Kidney tubule cell (primary cell): ENCODE measurements around the gene ARL2BP.
A peak's percentile ranks its signal among the peaks of the same experiment; 100 is the strongest.

ENCODE experiments used
- DNase-seq: peaks from one replicate; pipeline ENCODE4 v3.0.0-alpha.2; 2018; ENCODE audit warnings: low spot score

The ARL2BP gene

DNA sequence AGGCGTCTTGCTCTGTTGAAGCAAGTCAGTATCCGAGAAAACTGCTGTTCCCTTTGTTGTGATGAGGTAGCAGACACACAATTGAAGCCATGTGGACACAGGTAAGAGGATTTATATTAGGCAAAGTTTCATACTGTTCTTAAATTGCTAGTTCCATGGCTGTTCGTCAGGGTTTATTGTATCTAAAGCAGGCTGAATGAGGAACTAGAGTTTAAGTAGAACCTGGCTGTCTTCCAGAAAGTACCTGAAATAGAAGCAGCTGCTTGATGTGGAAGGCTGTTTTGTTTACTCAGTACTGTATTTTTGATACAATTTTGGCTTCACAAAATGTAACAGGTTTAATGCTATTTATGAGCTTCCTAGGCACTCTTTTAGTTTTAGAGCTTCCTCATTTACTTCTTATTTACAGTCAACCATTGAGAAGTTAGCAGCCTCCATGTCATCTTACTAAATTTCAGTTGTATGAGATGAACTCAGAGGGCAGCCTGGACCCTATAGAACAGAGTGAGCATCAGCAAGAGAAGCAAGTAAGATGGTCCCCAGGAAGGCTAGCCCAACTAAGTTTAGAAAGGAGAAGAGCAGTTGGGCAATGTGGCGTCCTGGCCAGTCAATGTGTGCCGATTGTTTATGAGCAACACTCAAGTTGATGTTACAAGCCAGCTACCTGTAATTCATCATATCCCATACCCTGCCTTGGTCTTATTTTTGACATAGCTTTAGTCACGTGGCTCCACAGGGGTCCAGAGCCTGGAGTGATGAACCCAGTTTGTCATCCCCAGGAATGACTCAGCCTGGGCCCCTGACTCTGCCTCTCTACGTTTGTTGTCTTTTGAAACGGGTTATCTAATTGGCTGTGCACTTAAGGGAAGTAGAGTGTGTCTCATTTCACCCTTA lies 9.7 kb upstream of the ARL2BP start:
- DNase-seq = peak; percentile 55

DNA sequence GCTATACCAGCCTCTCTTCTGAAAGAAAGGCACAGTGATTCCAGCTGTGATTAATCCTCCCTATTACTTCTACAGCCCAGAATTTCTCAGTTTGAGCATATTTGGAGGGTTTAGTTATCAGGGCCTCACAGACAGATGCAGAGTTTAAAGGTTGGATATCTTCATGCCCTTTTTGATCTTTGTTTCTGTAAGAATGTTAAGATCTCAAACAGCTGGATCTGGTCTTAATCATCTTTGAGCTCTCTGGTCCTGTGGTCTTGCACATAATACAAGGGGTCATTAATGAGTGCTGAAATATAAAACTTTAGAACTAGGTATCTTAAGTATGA lies 9.1 kb upstream of the ARL2BP start:
- no peak for DNase-seq

GRCh38 chr16:57238682-57239081 lies 6.4 kb upstream of the ARL2BP start:
- no peak for DNase-seq

DNA sequence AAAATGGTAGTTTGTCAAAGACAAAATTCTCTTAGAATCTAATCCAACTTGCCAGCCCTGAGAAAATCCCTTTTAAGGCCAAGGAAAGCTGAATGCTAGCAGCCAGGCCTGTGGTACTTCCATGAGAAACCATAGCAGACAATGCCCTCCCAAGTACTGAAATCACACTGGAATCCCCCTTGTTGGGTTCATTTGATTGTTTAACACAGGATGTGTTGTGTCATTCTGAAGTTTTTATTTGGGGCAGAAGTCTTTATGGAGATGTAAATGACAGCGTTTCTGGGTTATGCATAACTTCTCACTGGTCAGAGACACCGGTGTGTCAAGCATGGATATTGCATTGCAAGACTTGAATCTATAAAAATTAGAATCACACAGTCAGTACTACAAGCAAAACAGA lies 6.0 kb upstream of the ARL2BP start:
- DNase-seq = no peak

DNA sequence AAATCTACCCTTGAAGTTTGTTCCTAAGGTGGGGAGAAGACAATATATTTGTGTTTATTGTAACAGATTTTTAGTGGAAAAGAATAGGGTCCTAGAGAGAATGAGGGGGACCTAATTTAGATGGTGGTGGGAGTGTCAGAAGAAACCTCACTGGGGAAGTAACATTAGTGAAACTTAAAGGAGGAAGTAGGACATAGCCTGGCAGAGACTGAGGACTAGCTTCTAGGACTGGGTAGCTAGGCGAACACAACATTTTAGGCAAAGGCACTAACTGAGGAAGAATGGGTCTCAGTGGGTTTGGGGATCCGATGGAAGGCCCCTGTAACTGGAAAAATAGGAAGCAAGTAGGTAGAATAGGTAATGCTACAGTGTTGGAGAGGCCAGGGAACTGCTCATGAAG lies 4.2 kb upstream of the ARL2BP start:
- no peak for DNase-seq

- no peak for DNase-seq
Observed at GRCh38 chr16:57242650-57243049, 2.4 kb upstream of the ARL2BP start.

DNA sequence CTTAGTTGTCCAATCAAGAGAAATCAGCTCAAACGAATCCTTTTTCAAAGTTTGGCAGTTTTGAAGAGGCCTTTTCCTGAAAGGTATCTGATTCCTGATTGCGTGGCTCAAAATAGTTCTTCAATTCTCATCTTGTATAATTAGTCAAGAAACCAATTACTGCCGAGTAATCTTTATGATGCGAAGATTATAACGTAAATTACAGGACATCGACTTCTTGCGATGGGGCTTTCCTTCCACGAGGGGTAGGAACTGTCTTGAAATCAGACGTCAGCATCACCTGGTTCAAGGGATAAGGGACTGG lies 644 bp upstream of the ARL2BP start:
- DNase-seq = no peak

- no peak for DNase-seq
Observed at GRCh38 chr16:57245472-57246113, 534 bp downstream of the ARL2BP start.

- no peak for DNase-seq
Observed at GRCh38 chr16:57251352-57251751, 6.3 kb downstream of the ARL2BP start.

- DNase-seq = peak; percentile 99
Observed at GRCh38 chr16:57252148-57252721, 7.2 kb downstream of the ARL2BP start.

- peak; percentile 79 for DNase-seq
Observed at GRCh38 chr16:57253466-57253865, 8.4 kb downstream of the ARL2BP start.

- peak; percentile 56 for DNase-seq
Observed at GRCh38 chr16:57255686-57256415, 10.8 kb downstream of the ARL2BP start.

DNA sequence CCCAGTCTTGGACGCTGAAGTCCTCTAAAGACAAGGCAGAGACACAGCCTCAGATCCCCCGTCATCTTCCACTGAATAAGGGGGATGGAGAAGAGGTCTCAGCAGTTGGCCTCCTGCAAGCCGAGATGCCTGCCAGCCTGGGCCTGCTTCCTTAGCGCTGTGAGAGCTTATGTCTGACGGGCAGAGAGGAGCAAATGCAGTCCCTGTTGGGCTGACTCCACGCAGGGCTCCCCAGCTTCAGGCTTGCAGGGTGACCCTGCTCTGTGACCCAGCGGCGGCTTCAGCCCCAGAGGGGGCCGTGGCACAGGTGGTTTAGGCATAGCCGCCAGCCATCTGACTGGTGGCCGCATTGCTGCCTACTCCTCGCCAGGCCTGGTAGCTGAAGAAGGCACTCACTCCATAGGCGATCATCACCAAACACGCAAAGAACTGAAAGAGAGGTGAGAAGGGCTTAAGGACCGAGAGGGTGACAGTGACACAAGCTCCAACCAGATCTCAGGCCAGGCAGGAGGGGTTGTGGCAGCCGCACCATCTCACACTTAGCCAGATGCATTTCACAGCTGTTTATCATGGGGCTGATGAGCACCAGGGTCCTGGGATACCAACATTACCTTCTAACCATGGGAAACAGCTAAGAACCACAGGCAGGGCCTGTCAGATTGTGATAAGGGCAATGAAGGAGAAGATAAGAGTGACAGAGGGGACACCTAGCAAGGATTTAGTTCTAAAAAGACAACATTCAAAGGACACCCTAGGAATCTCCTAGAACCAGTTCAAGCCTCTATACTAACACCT lies 11.7 kb downstream of the ARL2BP start:
- no peak for DNase-seq

- no peak for DNase-seq
Observed at GRCh38 chr16:57257455-57258070, 12.5 kb downstream of the ARL2BP start.

- DNase-seq = no peak
Observed at GRCh38 chr16:57258226-57258909, 13.3 kb downstream of the ARL2BP start.

DNA sequence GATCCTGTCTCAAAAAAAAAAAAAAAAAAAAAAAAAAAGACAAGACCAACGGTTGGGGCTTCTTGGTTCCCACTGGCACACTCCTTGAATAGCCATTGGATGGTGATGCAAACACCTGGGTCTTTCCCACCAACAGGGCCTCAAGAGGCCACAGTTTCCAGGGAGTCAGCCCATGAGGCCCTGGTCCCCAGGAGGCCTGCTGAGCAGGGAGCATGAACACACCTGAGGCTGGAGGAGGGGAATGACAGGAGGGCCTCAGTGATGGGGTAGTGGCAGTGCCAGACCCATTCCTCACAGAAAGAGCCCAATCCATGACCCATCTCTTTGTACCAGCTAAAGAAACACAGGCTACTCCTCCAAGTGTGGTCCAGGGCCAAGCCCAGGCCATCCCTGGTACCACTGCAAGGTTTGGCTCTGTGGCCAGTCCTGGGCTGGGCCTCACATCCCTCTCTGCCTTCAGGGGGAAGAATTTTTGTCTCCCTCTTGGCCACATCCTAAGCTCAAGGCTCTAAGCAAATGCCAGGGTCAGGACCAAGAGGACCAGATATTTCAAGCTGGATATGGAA lies 13.9 kb downstream of the ARL2BP start:
- peak; percentile 50 for DNase-seq

- peak; percentile 77 for DNase-seq
Observed at GRCh38 chr16:57260294-57260929, 15.4 kb downstream of the ARL2BP start.

GRCh38 chr16:57261806-57262205 lies 16.7 kb downstream of the ARL2BP start:
- DNase-seq = no peak

DNA sequence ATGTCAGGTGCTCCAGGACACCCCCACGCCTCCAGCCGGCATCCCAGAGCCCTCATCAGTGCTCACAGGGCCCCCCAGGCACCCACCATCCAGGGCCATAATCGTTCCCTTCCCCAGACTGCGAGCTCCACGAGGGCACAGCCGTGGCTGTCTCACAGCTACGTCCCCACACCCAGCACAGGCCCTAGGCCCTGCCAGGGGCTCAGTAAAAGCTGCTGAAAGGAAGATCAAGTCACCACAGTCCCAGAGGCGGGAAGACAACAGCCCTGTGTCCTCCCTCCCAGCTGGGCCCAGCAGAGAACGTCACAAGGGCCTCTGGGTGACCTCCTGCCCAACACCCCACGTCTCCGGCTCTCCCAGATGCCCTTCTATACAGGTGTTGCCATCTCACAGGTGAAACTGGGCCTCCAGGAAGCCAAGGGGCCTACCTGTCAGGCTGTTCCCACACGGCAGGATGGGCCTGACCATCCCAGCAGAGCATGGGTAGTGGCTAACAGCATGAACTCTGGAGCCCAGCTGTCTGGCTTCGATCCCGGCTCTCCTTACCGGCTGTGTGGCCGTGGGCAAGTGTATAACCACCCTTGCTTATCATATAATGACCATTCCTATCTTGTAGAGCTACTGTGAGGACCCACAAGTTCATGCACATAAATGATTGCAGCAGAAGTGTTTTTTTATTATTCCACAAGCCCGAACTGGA lies 17.9 kb downstream of the ARL2BP start:
- no peak for DNase-seq
